HUES48 (cell line): ENCODE results near the gene CD84.
"Not testable (repeated sequence)": the region's sequence is repeated elsewhere in the genome, so short reads cannot be mapped to it uniquely, and the experiment has no call there.

Experiments
- H3K27ac ChIP-seq: one replicate; pipeline ENCODE4 v1.7.0; 2013; ENCODE audit warnings: low read depth, low read length, inconsistent platforms
- H3K27me3 ChIP-seq: 2 replicates; pipeline ENCODE4 v1.6.1; 2013; ENCODE audit warnings: mild to moderate bottlenecking, low read length; ENCODE audit not compliant: control insufficient read depth, insufficient read depth
- H3K36me3 ChIP-seq: 2 replicates; pipeline ENCODE4 v1.6.1; 2013; ENCODE audit warnings: low read length; ENCODE audit not compliant: control insufficient read depth, insufficient read depth
- H3K4me1 ChIP-seq: 2 replicates; pipeline ENCODE4 v1.6.1; 2013; ENCODE audit warnings: mild to moderate bottlenecking, low read length; ENCODE audit not compliant: control insufficient read depth, insufficient read depth
- H3K4me3 ChIP-seq: 2 replicates; pipeline ENCODE4 v1.5.1; 2013; ENCODE audit warnings: mild to moderate bottlenecking, low read depth, low read length
- H3K9ac ChIP-seq: 2 replicates; pipeline ENCODE4 v1.6.1; 2013; ENCODE audit warnings: mild to moderate bottlenecking, low read depth, low read length, moderate library complexity
- H3K9me3 ChIP-seq: 2 replicates; pipeline ENCODE4 v1.6.1; 2013; ENCODE audit warnings: low read length; ENCODE audit not compliant: control insufficient read depth, insufficient read depth

Gene CD84

DNA sequence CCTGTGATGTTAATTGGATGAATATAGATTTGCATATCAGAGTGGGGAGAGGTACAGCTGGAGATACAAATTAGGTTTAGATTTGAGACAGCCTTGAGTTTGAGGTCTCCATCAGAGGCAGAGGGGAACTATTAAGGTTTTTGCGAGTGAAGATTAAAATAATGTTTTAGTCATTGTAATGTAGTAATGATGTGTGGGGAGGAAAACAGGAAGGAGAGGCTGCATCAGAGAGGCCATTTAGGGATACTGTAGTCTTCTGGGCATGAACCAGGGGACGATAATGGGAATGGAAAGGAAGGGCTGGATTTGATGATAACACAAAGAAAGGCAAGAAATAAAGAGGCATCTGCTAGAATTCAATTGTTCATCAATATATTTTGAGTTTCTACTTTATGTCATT, 9.5 kb downstream of the CD84 start:
- H3K4me1 ChIP-seq: no peaks in the 10 kb centered on the region
- no peaks in the 10 kb centered on the region for H3K27me3 ChIP-seq
- no peaks in the 10 kb centered on the region for H3K9me3 ChIP-seq
- H3K9ac ChIP-seq: no peak overlapping the region
- H3K4me3 ChIP-seq: no peak overlapping the region
- H3K36me3 ChIP-seq: no peaks in the 10 kb centered on the region
- H3K27ac ChIP-seq: no peak overlapping the region

DNA sequence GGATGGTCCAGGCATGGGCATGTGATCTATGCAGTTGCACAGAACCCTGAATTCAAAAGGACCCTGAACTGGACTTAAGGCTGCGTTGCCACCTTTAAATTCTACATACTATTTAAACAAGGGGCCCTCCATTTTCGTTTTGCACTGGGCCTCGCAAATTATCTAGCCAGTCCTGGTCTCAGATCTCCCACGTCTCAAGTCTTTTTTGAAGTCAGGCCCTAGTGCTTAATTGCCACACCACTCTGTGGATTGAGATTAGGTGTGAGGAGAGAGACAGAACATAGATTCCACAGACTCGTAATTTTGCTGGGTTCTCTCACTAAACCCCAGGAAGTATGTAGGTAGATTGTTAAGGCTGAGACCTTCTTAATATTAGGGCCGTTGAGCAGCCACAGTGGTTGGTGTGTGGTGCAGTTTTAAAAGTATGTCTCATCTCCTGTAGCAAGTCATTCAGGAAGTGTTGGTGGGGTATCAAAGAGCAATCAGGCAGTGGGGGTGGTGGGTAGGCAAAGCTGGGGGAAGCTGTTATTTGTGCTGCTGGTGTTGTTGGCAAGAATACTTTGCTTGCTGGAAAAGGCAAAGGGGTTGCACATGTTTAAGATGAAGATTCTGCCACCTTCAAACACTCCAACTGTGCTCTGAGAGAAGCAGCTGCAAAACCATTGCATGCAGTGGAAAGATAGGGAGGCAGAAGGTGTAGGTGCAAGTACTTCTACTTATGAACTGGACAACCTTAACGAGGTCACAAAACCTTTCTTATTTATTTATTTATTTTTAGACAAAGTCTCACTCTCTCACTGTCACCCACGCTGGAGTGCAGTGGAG, 11.2 kb downstream of the CD84 start:
- Histone ChIP-seq H3K9ac (no peak overlapping the region), H3K4me1 (no peaks in the 10 kb centered on the region), H3K9me3 (no peaks in the 10 kb centered on the region; the same call in 1 of the 2 replicates), H3K4me3 (no peak overlapping the region), H3K27me3 (no peaks in the 10 kb centered on the region), H3K36me3 (no peaks in the 10 kb centered on the region), H3K27ac (no peak overlapping the region)

DNA sequence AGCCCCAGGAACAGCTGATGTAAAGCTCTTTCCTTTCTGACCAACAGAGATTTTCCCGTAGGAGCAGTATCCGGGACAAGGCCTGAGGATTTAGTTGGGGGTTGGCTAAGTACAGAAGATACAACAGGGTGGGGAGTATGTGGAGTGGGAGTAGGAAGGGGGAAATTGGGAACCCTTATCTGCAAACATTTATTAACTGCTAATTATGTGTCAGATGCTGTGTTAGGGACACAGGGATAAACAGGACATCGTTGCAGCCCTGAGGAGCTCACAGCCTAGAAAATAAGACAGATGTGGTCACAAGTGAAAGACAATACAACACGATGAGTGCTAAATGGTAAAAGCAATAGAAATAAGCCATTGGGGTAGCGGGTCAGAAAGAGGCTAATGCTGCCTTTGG, 12.0 kb downstream of the CD84 start:
- Histone ChIP-seq H3K4me3 (no peak overlapping the region), H3K9me3 (no peaks in the 10 kb centered on the region; the same call in 1 of the 2 replicates), H3K36me3 (no peaks in the 10 kb centered on the region), H3K4me1 (no peaks in the 10 kb centered on the region), H3K27me3 (no peaks in the 10 kb centered on the region), H3K27ac (no peak overlapping the region), H3K9ac (no peak overlapping the region)

DNA sequence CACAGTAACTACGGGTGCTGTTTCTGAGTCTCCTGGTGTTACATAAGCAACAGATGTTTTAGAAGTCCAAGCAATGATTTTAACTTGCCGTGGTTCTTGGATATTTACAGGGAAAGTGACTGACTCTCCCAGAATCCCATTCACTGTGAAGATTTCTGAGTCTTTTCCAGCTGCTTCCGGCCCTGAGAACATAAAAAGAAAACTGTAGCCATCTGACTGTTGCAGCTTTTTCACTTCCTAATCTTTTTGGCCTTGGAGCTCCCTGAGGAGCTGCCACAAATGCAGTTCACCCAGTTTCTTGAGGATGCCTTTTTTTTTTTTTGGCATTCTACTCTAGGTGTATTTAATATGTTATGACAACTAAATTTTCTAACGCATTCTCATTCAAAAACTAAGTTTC, 13.7 kb downstream of the CD84 start:
- Histone ChIP-seq H3K27ac (no peak overlapping the region), H3K9ac (no peak overlapping the region), H3K36me3 (no peaks in the 10 kb centered on the region), H3K27me3 (no peaks in the 10 kb centered on the region), H3K9me3 (no peaks in the 10 kb centered on the region; the same call in 1 of the 2 replicates), H3K4me1 (no peaks in the 10 kb centered on the region), H3K4me3 (no peak overlapping the region)

GRCh38 chr1:160563230-160563629, 16.1 kb downstream of the CD84 start:
- not testable (repeated sequence) for H3K27ac ChIP-seq, H3K4me3 ChIP-seq, H3K9me3 ChIP-seq, H3K4me1 ChIP-seq, H3K36me3 ChIP-seq, H3K27me3 ChIP-seq, H3K9ac ChIP-seq

DNA sequence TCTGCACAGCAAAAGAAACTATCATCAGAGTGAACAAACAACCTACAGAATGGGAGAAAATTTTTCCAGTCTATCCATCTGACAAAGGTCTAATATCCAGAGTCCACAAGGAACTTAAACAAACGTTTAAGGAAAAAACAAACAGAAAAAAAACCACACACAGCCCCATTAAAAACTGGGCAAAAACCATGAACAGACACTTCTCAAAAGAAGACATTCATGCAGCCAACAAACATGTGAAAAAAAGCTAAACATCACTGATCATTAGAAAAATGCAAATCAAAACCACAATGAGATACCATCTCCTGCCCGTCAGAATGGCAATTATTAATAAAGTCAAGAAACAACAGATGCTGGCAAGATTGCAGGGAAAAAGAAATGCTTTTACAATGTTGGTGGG, 16.6 kb downstream of the CD84 start:
- not testable (repeated sequence) for H3K4me1 ChIP-seq, H3K27me3 ChIP-seq, H3K9me3 ChIP-seq

GRCh38 chr1:160560806-160561205, 18.5 kb downstream of the CD84 start:
- Histone ChIP-seq H3K9ac (no peak overlapping the region), H3K4me3 (no peak overlapping the region), H3K4me1 (no peaks in the 10 kb centered on the region), H3K36me3 (no peaks in the 10 kb centered on the region), H3K27ac (no peak overlapping the region), H3K9me3 (no peaks in the 10 kb centered on the region; the same call in 1 of the 2 replicates), H3K27me3 (no peaks in the 10 kb centered on the region)

More for the DNA sequence above, 16.6 kb downstream of the CD84 start:
- H3K4me3 ChIP-seq, H3K36me3 ChIP-seq, H3K27ac ChIP-seq, H3K9ac ChIP-seq: not testable (repeated sequence)

DNA sequence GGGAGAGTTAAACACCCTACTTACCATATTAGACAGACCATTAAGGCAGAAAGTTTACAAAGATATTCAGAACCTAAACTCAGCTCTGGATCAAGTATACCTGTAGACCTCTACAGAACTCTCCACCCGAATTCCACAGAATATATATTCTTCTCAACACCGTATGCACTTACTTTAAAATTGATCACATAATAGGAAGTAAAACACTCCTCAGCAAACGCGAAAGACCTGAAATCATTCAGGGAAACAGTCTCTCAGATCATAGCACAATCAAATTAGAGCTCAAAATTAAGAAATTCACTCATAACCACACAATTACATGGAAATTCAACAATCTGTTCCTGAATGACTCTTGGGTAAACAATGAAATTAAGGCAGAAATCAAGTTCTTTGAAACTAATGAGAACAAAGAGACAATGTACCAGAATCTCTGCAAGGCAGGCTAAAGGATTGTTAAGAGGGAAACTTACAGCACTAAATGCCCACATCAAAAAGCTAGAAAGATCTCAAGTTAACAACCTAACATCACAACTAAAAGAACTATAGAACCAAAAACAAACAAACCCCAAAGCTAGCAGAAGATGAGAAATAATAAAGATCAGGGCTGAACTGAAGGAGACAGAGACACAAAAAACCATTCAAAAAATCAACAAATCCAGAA, 19.1 kb downstream of the CD84 start:
- no peak overlapping the region for H3K27ac ChIP-seq

GRCh38 chr1:160559437-160559836, 19.9 kb downstream of the CD84 start:
- not testable (repeated sequence) for H3K36me3 ChIP-seq, H3K9me3 ChIP-seq, H3K9ac ChIP-seq, H3K27ac ChIP-seq, H3K4me3 ChIP-seq, H3K27me3 ChIP-seq, H3K4me1 ChIP-seq

More for the DNA sequence above, 19.1 kb downstream of the CD84 start:
- Histone ChIP-seq H3K27me3 (no peaks in the 10 kb centered on the region), H3K9ac (no peak overlapping the region), H3K9me3 (no peaks in the 10 kb centered on the region; the same call in 1 of the 2 replicates), H3K4me3 (no peak overlapping the region), H3K4me1 (no peaks in the 10 kb centered on the region), H3K36me3 (no peaks in the 10 kb centered on the region)

GRCh38 chr1:160558660-160559380, 20.5 kb downstream of the CD84 start:
- Histone ChIP-seq H3K36me3 (no peaks in the 10 kb centered on the region), H3K9ac (no peak overlapping the region), H3K27ac (no peak overlapping the region), H3K4me1 (no peaks in the 10 kb centered on the region), H3K27me3 (no peaks in the 10 kb centered on the region), H3K9me3 (no peaks in the 10 kb centered on the region; the same call in 1 of the 2 replicates), H3K4me3 (no peak overlapping the region)

GRCh38 chr1:160553778-160554177, 25.5 kb downstream of the CD84 start:
- Histone ChIP-seq H3K9me3 (no peaks in the 10 kb centered on the region), H3K4me1 (no peaks in the 10 kb centered on the region), H3K27ac (no peak overlapping the region), H3K4me3 (no peak overlapping the region), H3K27me3 (no peaks in the 10 kb centered on the region), H3K9ac (no peak overlapping the region), H3K36me3 (no peaks in the 10 kb centered on the region)
